HL-60 (cell line): ENCODE measurements around the gene FUT7.

Experiments used
- DNase-seq, 2 experiments: peaks; one replicate each; pipeline ENCODE4 v3.0.0-alpha.2; 2010 to 2020; ENCODE audit warnings: low read depth in 1 of 2, low spot score in 1 of 2
- H3K27ac ChIP-seq: fragments of 250-450 bp; sonication (Bioruptor Pico); replicated peaks from 2 replicates; pipeline ENCODE4 v1.5.1; 2020; ENCODE audit warnings: mild to moderate bottlenecking, moderate library complexity
- H3K27me3 ChIP-seq: fragments of 250-450 bp; sonication (Bioruptor Pico); 2 replicates; pipeline ENCODE4 v1.5.1; 2021; ENCODE audit warnings: mild to moderate bottlenecking, moderate library complexity; ENCODE audit not compliant: insufficient read depth, poor library complexity, severe bottlenecking
- H3K4me3 ChIP-seq: replicated peaks from 2 replicates; pipeline ENCODE4 v1.5.1; 2011; ENCODE audit warnings: mild to moderate bottlenecking, control low read depth, low read length; ENCODE audit not compliant: insufficient read depth
- CTCF ChIP-seq: IDR thresholded peaks from one replicate; pipeline ENCODE4 v1.5.1; 2011; ENCODE audit warnings: low read length, control low read depth, inconsistent platforms; ENCODE audit not compliant: insufficient read depth
- GABPA ChIP-seq: IDR thresholded peaks from 2 replicates; pipeline ENCODE4 v1.6.1; 2012; ENCODE audit warnings: low read depth
- POLR2AphosphoS5 ChIP-seq: IDR thresholded peaks from 2 replicates; pipeline ENCODE4 v1.6.1; 2012; ENCODE audit warnings: low read depth
- REST ChIP-seq: IDR thresholded peaks from 2 replicates; pipeline ENCODE4 v1.6.1; 2012; ENCODE audit warnings: low read depth; ENCODE audit not compliant: insufficient replicate concordance
- SPI1 ChIP-seq: IDR thresholded peaks from 2 replicates; pipeline ENCODE4 v1.6.1; 2012; ENCODE audit warnings: low read depth, mild to moderate bottlenecking, borderline replicate concordance

The FUT7 gene

GRCh38 chr9:137019891-137020683 lies 11.8 kb downstream of the FUT7 start:
- no peak for TF ChIP-seq REST
- no peak for TF ChIP-seq SPI1
- no peak for TF ChIP-seq POLR2AphosphoS5
- TF ChIP-seq CTCF: no peak
- TF ChIP-seq GABPA: no peak
- Histone ChIP-seq H3K27me3 (no peaks in the 10 kb centered on the region), H3K27ac (no peak overlapping the region), H3K4me3 (no peak overlapping the region)
- DNase-seq: no peak

- no peak overlapping the region for H3K27ac ChIP-seq
- TF ChIP-seq SPI1: no peak
- TF ChIP-seq GABPA: no peak
- no peak for TF ChIP-seq REST
- no peak for TF ChIP-seq POLR2AphosphoS5
- TF ChIP-seq CTCF: no peak
- H3K27me3 ChIP-seq: no peaks in the 10 kb centered on the region
- no peak overlapping the region for H3K4me3 ChIP-seq
- DNase-seq: no peak
Observed at GRCh38 chr9:137018761-137019559, 12.9 kb downstream of the FUT7 start.

- DNase-seq: peak; percentile 46 to 70
- Histone ChIP-seq H3K27ac (peak overlapping the region; percentile 46), H3K27me3 (no peaks in the 10 kb centered on the region), H3K4me3 (no peak overlapping the region)
- TF ChIP-seq GABPA (no peak), POLR2AphosphoS5 (no peak), SPI1 (no peak), CTCF (no peak)
Observed at GRCh38 chr9:137017791-137018497, 13.9 kb downstream of the FUT7 start.
